ENCODE data around the gene TMCO1.
A peak's percentile ranks its signal among the peaks of the same experiment; 100 is the strongest.
"Not testable (repeated sequence)": the region's sequence is repeated elsewhere in the genome, so short reads cannot be mapped to it uniquely, and the experiment has no call there.

TMCO1 gene

GRCh38 chr1:165768513-165769394 lies at the start of gene TMCO1:
TMCO1 (minus strand) TSS chr1:165768868; CDS start chr1:165768751, 117 bp downstream.
- no peaks in the 10 kb centered on the region for H3K27me3 Mint-ChIP-seq (ENCODE audit: low read depth)
- H3K36me3 Mint-ChIP-seq (ENCODE audit: low read depth) = peaks cover 49% of the 10 kb centered on the region
- H3K9me3 Mint-ChIP-seq = no peaks in the 10 kb centered on the region
- DNase-seq (ENCODE audit: low spot score) = peak; percentile 96
- H3K4me3 Mint-ChIP-seq = peak within 1 kb of the TSS; percentile 100
- peak within 1 kb of the TSS; percentile 100 for H3K27ac Mint-ChIP-seq
- H3K4me1 Mint-ChIP-seq (ENCODE audit: low read depth) = peaks cover 43% of the 10 kb centered on the region

- Mint-ChIP-seq H3K36me3 (ENCODE audit: low read depth) (no peaks in the 10 kb centered on the region), H3K27me3 (ENCODE audit: low read depth) (peaks cover 17% of the 10 kb centered on the region), H3K4me1 (ENCODE audit: low read depth) (no peaks in the 10 kb centered on the region), H3K4me3 (no peak overlapping the region), H3K27ac (no peak overlapping the region), H3K9me3 (no peaks in the 10 kb centered on the region)
- no peak for DNase-seq (ENCODE audit: low spot score)
Measured at GRCh38 chr1:165816826-165817497, 48.3 kb upstream of the TMCO1 start.

- Mint-ChIP-seq H3K4me3 (no peak overlapping the region), H3K9me3 (no peaks in the 10 kb centered on the region), H3K4me1 (ENCODE audit: low read depth) (no peaks in the 10 kb centered on the region), H3K27ac (no peak overlapping the region), H3K27me3 (ENCODE audit: low read depth) (peaks cover 12% of the 10 kb centered on the region), H3K36me3 (ENCODE audit: low read depth) (no peaks in the 10 kb centered on the region)
- no peak for DNase-seq (ENCODE audit: low spot score)
Measured at GRCh38 chr1:165816157-165816556, 47.5 kb upstream of the TMCO1 start.

GRCh38 chr1:165815725-165816124 lies 47.1 kb upstream of the TMCO1 start:
- H3K36me3 Mint-ChIP-seq (ENCODE audit: low read depth) = no peaks in the 10 kb centered on the region
- H3K4me3 Mint-ChIP-seq = no peak overlapping the region
- no peak overlapping the region for H3K27ac Mint-ChIP-seq
- peaks cover 12% of the 10 kb centered on the region for H3K27me3 Mint-ChIP-seq (ENCODE audit: low read depth)
- H3K4me1 Mint-ChIP-seq (ENCODE audit: low read depth) = no peaks in the 10 kb centered on the region
- no peaks in the 10 kb centered on the region for H3K9me3 Mint-ChIP-seq
- DNase-seq (ENCODE audit: low spot score) = no peak

GRCh38 chr1:165807613-165808012 lies 38.9 kb upstream of the TMCO1 start:
- Mint-ChIP-seq H3K4me3 (no peak overlapping the region), H3K27me3 (ENCODE audit: low read depth) (peaks cover 29% of the 10 kb centered on the region), H3K27ac (no peak overlapping the region), H3K36me3 (ENCODE audit: low read depth) (no peaks in the 10 kb centered on the region), H3K9me3 (no peaks in the 10 kb centered on the region), H3K4me1 (ENCODE audit: low read depth) (no peaks in the 10 kb centered on the region)
- no peak for DNase-seq (ENCODE audit: low spot score)

GRCh38 chr1:165804513-165804912 lies 35.8 kb upstream of the TMCO1 start:
- not testable (repeated sequence) for H3K36me3 Mint-ChIP-seq (ENCODE audit: low read depth); DNase-seq (ENCODE audit: low spot score); H3K9me3 Mint-ChIP-seq; H3K4me1 Mint-ChIP-seq (ENCODE audit: low read depth); H3K27ac Mint-ChIP-seq; H3K4me3 Mint-ChIP-seq
- H3K27me3 Mint-ChIP-seq (ENCODE audit: low read depth) = peaks cover 26% of the 10 kb centered on the region

GRCh38 chr1:165799387-165799786 lies 30.7 kb upstream of the TMCO1 start:
- Mint-ChIP-seq H3K27ac (no peak overlapping the region), H3K27me3 (ENCODE audit: low read depth) (peaks cover 20% of the 10 kb centered on the region), H3K9me3 (peaks cover 13% of the 10 kb centered on the region), H3K4me1 (ENCODE audit: low read depth) (no peaks in the 10 kb centered on the region), H3K36me3 (ENCODE audit: low read depth) (no peaks in the 10 kb centered on the region), H3K4me3 (no peak overlapping the region)
- no peak for DNase-seq (ENCODE audit: low spot score)

- peaks cover 25% of the 10 kb centered on the region for H3K27me3 Mint-ChIP-seq (ENCODE audit: low read depth)
- no peaks in the 10 kb centered on the region for H3K36me3 Mint-ChIP-seq (ENCODE audit: low read depth)
- no peak for DNase-seq (ENCODE audit: low spot score)
- H3K4me3 Mint-ChIP-seq = no peak overlapping the region
- H3K27ac Mint-ChIP-seq = no peak overlapping the region
- no peaks in the 10 kb centered on the region for H3K4me1 Mint-ChIP-seq (ENCODE audit: low read depth)
- H3K9me3 Mint-ChIP-seq = peaks cover 5% of the 10 kb centered on the region
Measured at GRCh38 chr1:165795894-165796293, 27.2 kb upstream of the TMCO1 start.

GRCh38 chr1:165793951-165794350 lies 25.3 kb upstream of the TMCO1 start:
- Mint-ChIP-seq H3K4me3 (no peak overlapping the region), H3K27ac (no peak overlapping the region), H3K4me1 (ENCODE audit: low read depth) (no peaks in the 10 kb centered on the region), H3K9me3 (peaks cover under 1% of the 10 kb centered on the region), H3K36me3 (ENCODE audit: low read depth) (no peaks in the 10 kb centered on the region), H3K27me3 (ENCODE audit: low read depth) (peaks cover 24% of the 10 kb centered on the region)
- no peak for DNase-seq (ENCODE audit: low spot score)

GRCh38 chr1:165787741-165788140 lies 19.1 kb upstream of the TMCO1 start:
- H3K27me3 Mint-ChIP-seq (ENCODE audit: low read depth) = peaks cover 15% of the 10 kb centered on the region
- H3K9me3 Mint-ChIP-seq = no peaks in the 10 kb centered on the region
- H3K4me1 Mint-ChIP-seq (ENCODE audit: low read depth) = no peaks in the 10 kb centered on the region
- no peak for DNase-seq (ENCODE audit: low spot score)
- no peak overlapping the region for H3K27ac Mint-ChIP-seq
- no peak overlapping the region for H3K4me3 Mint-ChIP-seq
- no peaks in the 10 kb centered on the region for H3K36me3 Mint-ChIP-seq (ENCODE audit: low read depth)

- H3K9me3 Mint-ChIP-seq; DNase-seq (ENCODE audit: low spot score); H3K4me1 Mint-ChIP-seq (ENCODE audit: low read depth); H3K27ac Mint-ChIP-seq; H3K4me3 Mint-ChIP-seq; H3K36me3 Mint-ChIP-seq (ENCODE audit: low read depth): not testable (repeated sequence)
- peaks cover 12% of the 10 kb centered on the region for H3K27me3 Mint-ChIP-seq (ENCODE audit: low read depth)
Measured at GRCh38 chr1:165783519-165783918, 14.9 kb upstream of the TMCO1 start.

- not testable (repeated sequence) for H3K27ac Mint-ChIP-seq; H3K4me1 Mint-ChIP-seq (ENCODE audit: low read depth); H3K9me3 Mint-ChIP-seq; H3K36me3 Mint-ChIP-seq (ENCODE audit: low read depth); DNase-seq (ENCODE audit: low spot score); H3K4me3 Mint-ChIP-seq
- H3K27me3 Mint-ChIP-seq (ENCODE audit: low read depth) = peaks cover 13% of the 10 kb centered on the region
Measured at GRCh38 chr1:165778197-165778596, 9.5 kb upstream of the TMCO1 start.

- Mint-ChIP-seq H3K27me3 (ENCODE audit: low read depth) (peaks cover under 1% of the 10 kb centered on the region), H3K4me1 (ENCODE audit: low read depth) (peaks cover 10% of the 10 kb centered on the region), H3K27ac (no peak overlapping the region), H3K4me3 (no peak overlapping the region), H3K36me3 (ENCODE audit: low read depth) (peaks cover 15% of the 10 kb centered on the region), H3K9me3 (no peaks in the 10 kb centered on the region)
- no peak for DNase-seq (ENCODE audit: low spot score)
Measured at GRCh38 chr1:165773324-165773965, 4.8 kb upstream of the TMCO1 start.

- no peaks in the 10 kb centered on the region for H3K9me3 Mint-ChIP-seq
- peaks cover 14% of the 10 kb centered on the region for H3K4me1 Mint-ChIP-seq (ENCODE audit: low read depth)
- H3K4me3 Mint-ChIP-seq = no peak overlapping the region
- H3K27ac Mint-ChIP-seq = no peak overlapping the region
- no peak for DNase-seq (ENCODE audit: low spot score)
- no peaks in the 10 kb centered on the region for H3K27me3 Mint-ChIP-seq (ENCODE audit: low read depth)
- peaks cover 22% of the 10 kb centered on the region for H3K36me3 Mint-ChIP-seq (ENCODE audit: low read depth)
Measured at GRCh38 chr1:165772739-165773138, 4.1 kb upstream of the TMCO1 start.
